Gastrocnemius medialis (tissue), 4 donors: ENCODE measurements around the gene CHURC1. TPM values are rescaled to one million over a fixed set of nuclear protein-coding genes. Genes with fewer than 3 reads are reported as not detected.

ENCODE experiments used
- ATAC-seq, 2 donors: fragments of 150-250 bp; one replicate each; pipeline ENCODE4 v1.9.1; 2016
- DNase-seq, 2 donors: peaks; one replicate each; pipeline ENCODE4 v3.0.0-alpha.2; 2019
- H3K27ac ChIP-seq, 4 donors: fragments of 200-600 bp; sonication (generic); 1 replicate in 1 of 4; 2 replicates in 3 of 4; pipeline ENCODE4 v1.5.1; 2016 to 2018; ENCODE audit warnings: mild to moderate bottlenecking in 2 of 4, moderate library complexity in 1 of 4
- H3K27me3 ChIP-seq, 3 donors: fragments of 200-600 bp; sonication (generic) in 2 of 3; 1 replicate in 1 of 3; 2 replicates in 2 of 3; pipeline versions ENCODE4 v1.5.1 to v1.6.0; 2016 to 2019; ENCODE audit warnings: mild to moderate bottlenecking in 1 of 3, moderate library complexity in 1 of 3
- H3K36me3 ChIP-seq, 2 donors: fragments of 200-600 bp; sonication (generic) in 1 of 2; one replicate each; pipeline ENCODE4 v1.5.1; 2017 to 2018
- H3K4me1 ChIP-seq, 2 donors: fragments of 200-600 bp; sonication (generic) in 1 of 2; one replicate each; pipeline ENCODE4 v1.5.1; 2016 to 2017; ENCODE audit warnings: mild to moderate bottlenecking in 2 of 2
- H3K4me3 ChIP-seq, 4 donors: fragments of 200-600 bp; sonication (generic) in 3 of 4; 1 replicate in 1 of 4; 2 replicates in 3 of 4; pipeline ENCODE4 v1.5.1; 2016 to 2019; ENCODE audit warnings: mild to moderate bottlenecking in 2 of 4
- H3K9me3 ChIP-seq, 3 donors: fragments of 200-600 bp; sonication (generic) in 2 of 3; 1 replicate in 1 of 3; 2 replicates in 2 of 3; pipeline ENCODE4 v1.5.1; 2016 to 2019
- CTCF ChIP-seq, 5 experiments: fragments of 450-650 bp in 3 of 5; fragments of 200-600 bp in 2 of 5; sonication (generic) in 2 of 5; IDR thresholded peaks in 4 of 5; conservative IDR thresholded peaks in 1 of 5; 1 replicate in 4 of 5; 2 replicates in 1 of 5; pipeline ENCODE4 v1.5.1; 2016 to 2019; ENCODE audit warnings: antibody characterized with exemption in 5 of 5, mild to moderate bottlenecking in 3 of 5, moderate library complexity in 3 of 5
- POLR2A ChIP-seq, 2 donors: fragments of 450-650 bp; IDR thresholded peaks; one replicate each; pipeline ENCODE4 v1.6.1; 2017; ENCODE audit warnings: antibody characterized with exemption in 2 of 2, mild to moderate bottlenecking in 2 of 2, moderate library complexity in 2 of 2
- in situ Hi-C, 4 donors: fragments of 200-750 bp; cut with MboI; loops; one replicate each; pipeline versions ENCODE4 v1.15.0 to v1.8.0; 2017; ENCODE audit warnings: low sequenced_read_pairs in 4 of 4
- intact Hi-C: fragments of 100-400 bp; cut with DNase I; formaldehyde crosslinking; loops from one replicate; pipeline ENCODE4 v1.15.1; 2023; ENCODE audit warnings: low total_unique reads
- total RNA-seq, 4 donors: library from RNA; depleted of rRNA; stranded (reverse); fragments of >200 nt; gene quantifications; one replicate each; pipeline versions ENCODE4 v1.1.0 to v1.2.3, GENCODE V29; 2016

Gene CHURC1
- total RNA-seq, 4 donors from 2014 or later = 47.9 to 108 (median 79.6) TPM

- peaks cover 79 to 95% of the 10 kb centered on the region in 2 donors for H3K4me1 ChIP-seq
- no peak for DNase-seq
- intact Hi-C loops (no loop called here), in situ Hi-C loops (no loop called here)
- H3K9me3 ChIP-seq = no peaks in the 10 kb centered on the region
- peak overlapping the region; percentile 75 to 99 (median 98) for H3K27ac ChIP-seq
- H3K4me3 ChIP-seq = no peak overlapping the region
- TF ChIP-seq POLR2A (IDR thresholded peaks at IDR 0.05) (no peak), CTCF (IDR thresholded peaks at IDR 0.05 in 4 of 5, conservative IDR thresholded peaks at IDR 0.05 in 1 of 5) (no peak)
- peak in 1 of 2 donors; percentile 18 for ATAC-seq
- H3K27me3 ChIP-seq = no peaks in the 10 kb centered on the region
- no peaks in the 10 kb centered on the region for H3K36me3 ChIP-seq
These were observed 45.9 kb upstream of the CHURC1 start for GRCh38 chr14:64868379-64868778.

- H3K9me3 ChIP-seq = no peaks in the 10 kb centered on the region
- TF ChIP-seq POLR2A (IDR thresholded peaks at IDR 0.05) = no peak
- no peak for TF ChIP-seq CTCF (IDR thresholded peaks at IDR 0.05 in 4 of 5, conservative IDR thresholded peaks at IDR 0.05 in 1 of 5)
- no peak for ATAC-seq
- no peak overlapping the region for H3K4me3 ChIP-seq
- DNase-seq = no peak
- H3K27me3 ChIP-seq = no peaks in the 10 kb centered on the region
- intact Hi-C loops = no loop called here
- in situ Hi-C loops = no loop called here
- H3K36me3 ChIP-seq = no peaks in the 10 kb centered on the region
- H3K4me1 ChIP-seq = peaks cover 77 to 95% of the 10 kb centered on the region in 2 donors
- H3K27ac ChIP-seq = peak overlapping the region; percentile 75 to 99 (median 98)
These were observed 45.4 kb upstream of the CHURC1 start for GRCh38 chr14:64868841-64869240.

- intact Hi-C loops (loop anchor here (2.0 kb wide), 1 partner anchor 13 kb away; no protein-coding TSS in a partner anchor), in situ Hi-C loops (no loop called here)
- no peaks in the 10 kb centered on the region for H3K27me3 ChIP-seq
- peak overlapping the region; percentile 98 to 100 (median 98) for H3K27ac ChIP-seq
- ATAC-seq (no peak), DNase-seq (no peak)
- no peak for TF ChIP-seq POLR2A (IDR thresholded peaks at IDR 0.05)
- no peak for TF ChIP-seq CTCF (IDR thresholded peaks at IDR 0.05 in 4 of 5, conservative IDR thresholded peaks at IDR 0.05 in 1 of 5)
- no peak overlapping the region for H3K4me3 ChIP-seq
- peaks cover 77 to 96% of the 10 kb centered on the region in 2 donors for H3K4me1 ChIP-seq
- no peaks in the 10 kb centered on the region for H3K9me3 ChIP-seq
- no peaks in the 10 kb centered on the region for H3K36me3 ChIP-seq
These were observed 44.1 kb upstream of the CHURC1 start for GRCh38 chr14:64870160-64870559.

GRCh38 chr14:64871344-64871743, 42.9 kb upstream of the CHURC1 start:
- no peak for DNase-seq
- TF ChIP-seq POLR2A (IDR thresholded peaks at IDR 0.05) = no peak
- no peak for TF ChIP-seq CTCF (IDR thresholded peaks at IDR 0.05 in 4 of 5, conservative IDR thresholded peaks at IDR 0.05 in 1 of 5)
- Histone ChIP-seq H3K4me1 (peaks cover 71 to 95% of the 10 kb centered on the region in 2 donors), H3K9me3 (no peaks in the 10 kb centered on the region), H3K4me3 (no peak overlapping the region), H3K27me3 (no peaks in the 10 kb centered on the region), H3K36me3 (no peaks in the 10 kb centered on the region), H3K27ac (peak overlapping the region; percentile 98 to 100 (median 98))
- intact Hi-C loops (loop anchor here (2.0 kb wide), 1 partner anchor 15 kb away; no protein-coding TSS in a partner anchor), in situ Hi-C loops (no loop called here)
- ATAC-seq = no peak
